Measurements from ENCODE around the gene KLK10. TPM values are rescaled to one million over a fixed set of nuclear protein-coding genes. Genes with fewer than 3 reads are reported as not detected.

KLK10 gene
- polyA plus RNA-seq, 1 experiment, result not detected

DNA sequence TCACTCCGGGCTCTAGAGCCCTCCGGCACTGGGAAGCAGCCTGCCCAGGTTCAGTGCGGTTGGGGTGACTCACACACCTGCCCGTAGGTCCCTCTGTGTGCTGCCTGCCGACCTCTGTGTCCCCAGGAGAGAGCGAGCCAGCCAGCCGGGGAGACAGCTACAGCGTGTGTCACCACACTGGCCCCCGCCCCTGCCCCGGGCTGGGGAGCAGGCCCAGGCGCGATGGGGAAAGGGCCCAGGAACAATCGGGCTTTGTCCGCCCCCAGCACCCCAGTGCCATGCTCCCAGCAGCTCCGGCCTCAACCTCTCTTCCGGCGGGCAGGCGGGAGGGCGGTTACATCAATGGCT, 50.1 kb downstream of the KLK10 start, which contains the start of gene KLK6:
Gene KLK6 (minus strand): TSS at position 179 of the 348 bp plus-strand sequence. CDS start 1,487 bp downstream, outside the sequence.
- H3K27ac ChIP-seq (ENCODE audit: low read depth, low read length), result no peak within 1 kb of the TSS
- H3K27me3 ChIP-seq (ENCODE audit: control insufficient read depth, insufficient read depth, low read length), result no peaks in the 10 kb centered on the region
- TF ChIP-seq, protein P1, sequence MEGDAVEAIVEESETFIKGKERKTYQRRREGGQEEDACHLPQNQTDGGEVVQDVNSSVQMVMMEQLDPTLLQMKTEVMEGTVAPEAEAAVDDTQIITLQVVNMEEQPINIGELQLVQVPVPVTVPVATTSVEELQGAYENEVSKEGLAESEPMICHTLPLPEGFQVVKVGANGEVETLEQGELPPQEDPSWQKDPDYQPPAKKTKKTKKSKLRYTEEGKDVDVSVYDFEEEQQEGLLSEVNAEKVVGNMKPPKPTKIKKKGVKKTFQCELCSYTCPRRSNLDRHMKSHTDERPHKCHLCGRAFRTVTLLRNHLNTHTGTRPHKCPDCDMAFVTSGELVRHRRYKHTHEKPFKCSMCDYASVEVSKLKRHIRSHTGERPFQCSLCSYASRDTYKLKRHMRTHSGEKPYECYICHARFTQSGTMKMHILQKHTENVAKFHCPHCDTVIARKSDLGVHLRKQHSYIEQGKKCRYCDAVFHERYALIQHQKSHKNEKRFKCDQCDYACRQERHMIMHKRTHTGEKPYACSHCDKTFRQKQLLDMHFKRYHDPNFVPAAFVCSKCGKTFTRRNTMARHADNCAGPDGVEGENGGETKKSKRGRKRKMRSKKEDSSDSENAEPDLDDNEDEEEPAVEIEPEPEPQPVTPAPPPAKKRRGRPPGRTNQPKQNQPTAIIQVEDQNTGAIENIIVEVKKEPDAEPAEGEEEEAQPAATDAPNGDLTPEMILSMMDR (IDR thresholded peaks at IDR 0.05; ENCODE audit: low read depth, low read length), result no peak
- peaks cover 5% of the 10 kb centered on the region; the same call in 1 of the 2 replicates for H3K9me3 ChIP-seq (ENCODE audit: control insufficient read depth, insufficient read depth, low read length)
- ChIA-PET CTCF (no interaction called here), POLR2A (no interaction called here)
- H3K4me3 ChIP-seq (ENCODE audit: low read depth, low read length), result no peak within 1 kb of the TSS
- no peak for DNase-seq (ENCODE audit: low read depth, low spot score)

DNA sequence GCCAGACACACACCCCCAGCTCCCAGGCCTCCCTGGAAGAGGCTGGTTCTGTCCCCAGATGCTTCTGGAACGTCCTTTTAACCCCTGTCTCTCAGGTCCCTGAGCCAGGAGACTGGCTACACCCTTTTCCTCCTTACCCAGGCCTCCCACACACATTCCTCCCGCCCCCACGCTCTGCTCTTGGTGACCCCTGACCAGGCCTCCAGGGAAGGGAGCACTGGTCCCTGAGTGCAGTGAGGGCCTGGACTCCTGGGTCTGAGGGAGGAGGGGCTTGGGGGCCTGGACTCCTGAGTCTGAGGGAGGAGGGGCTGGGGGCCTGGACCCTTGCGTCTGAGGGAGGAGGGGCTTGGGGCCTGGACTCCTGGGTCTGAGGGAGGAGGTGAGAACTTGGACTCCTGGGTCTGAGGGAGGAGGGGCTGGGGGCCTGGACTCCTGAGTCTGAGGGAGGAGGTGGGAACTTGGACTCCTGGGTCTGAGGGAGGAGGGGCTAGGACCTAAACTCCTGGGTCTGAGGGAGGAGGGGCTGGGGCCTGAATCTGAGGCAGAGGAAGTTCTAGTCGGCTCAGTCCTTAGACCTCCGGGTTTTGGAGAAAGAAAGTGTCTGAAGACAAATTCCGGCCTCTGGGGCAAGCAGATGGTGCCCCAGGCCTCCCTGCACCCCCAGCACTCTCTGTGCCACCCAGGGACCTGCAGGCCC, 50.6 kb downstream of the KLK10 start:
- Histone ChIP-seq H3K4me3 (ENCODE audit: low read depth, low read length) (no peak overlapping the region), H3K27me3 (ENCODE audit: control insufficient read depth, insufficient read depth, low read length) (no peaks in the 10 kb centered on the region), H3K9me3 (ENCODE audit: control insufficient read depth, insufficient read depth, low read length) (peaks cover 5% of the 10 kb centered on the region; the same call in 1 of the 2 replicates), H3K27ac (ENCODE audit: low read depth, low read length) (no peak overlapping the region)
- TF ChIP-seq, protein P1 (IDR thresholded peaks at IDR 0.05; ENCODE audit: low read depth, low read length), result no peak
- CTCF ChIA-PET, result no interaction called here
- POLR2A ChIA-PET, result no interaction called here
- no peak for DNase-seq (ENCODE audit: low read depth, low spot score)

DNA sequence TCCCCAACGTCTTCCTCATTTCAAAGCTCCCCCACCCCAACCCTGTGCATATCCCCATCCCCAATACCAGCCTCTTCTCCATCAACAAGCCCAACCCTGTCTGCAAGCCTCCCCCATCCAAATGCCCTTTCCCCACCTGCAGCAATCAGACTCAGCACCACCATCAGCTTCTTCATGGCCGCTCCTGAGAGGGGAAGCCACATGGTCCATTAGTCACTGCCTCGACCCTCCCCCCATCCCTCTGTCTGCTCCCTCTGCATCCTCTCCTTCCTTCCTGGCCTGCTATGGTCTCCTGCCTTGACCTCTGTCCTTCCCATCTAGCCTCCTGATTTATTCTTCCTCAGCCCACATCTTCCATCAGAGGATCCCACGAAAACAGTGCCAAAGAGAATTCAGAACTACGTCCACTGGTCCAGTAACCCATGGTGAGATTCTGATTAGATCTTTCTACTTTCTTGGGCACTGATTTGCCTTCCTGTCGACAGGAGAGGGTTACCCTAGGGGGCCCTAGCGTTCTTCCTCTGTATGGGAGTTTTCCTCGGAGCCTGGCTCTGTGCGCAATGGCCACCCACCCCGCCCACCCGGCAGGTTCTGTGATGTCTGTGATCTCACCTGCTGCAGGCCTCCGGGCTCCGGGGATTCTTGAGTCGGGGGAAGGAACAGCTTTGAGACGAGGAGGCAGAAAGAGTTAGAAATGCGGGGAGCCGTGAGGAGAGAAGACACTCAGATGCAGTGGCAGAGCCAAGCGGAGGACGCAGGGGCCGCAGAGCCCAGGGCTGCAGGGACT, 51.4 kb downstream of the KLK10 start:
- POLR2A ChIA-PET, result no interaction called here
- CTCF ChIA-PET, result no interaction called here
- TF ChIP-seq, protein P1 (IDR thresholded peaks at IDR 0.05; ENCODE audit: low read depth, low read length), result no peak
- no peaks in the 10 kb centered on the region for H3K27me3 ChIP-seq (ENCODE audit: control insufficient read depth, insufficient read depth, low read length)
- H3K27ac ChIP-seq (ENCODE audit: low read depth, low read length), result no peak overlapping the region
- peaks cover 5% of the 10 kb centered on the region; the same call in 1 of the 2 replicates for H3K9me3 ChIP-seq (ENCODE audit: control insufficient read depth, insufficient read depth, low read length)
- no peak overlapping the region for H3K4me3 ChIP-seq (ENCODE audit: low read depth, low read length)
- DNase-seq (ENCODE audit: low read depth, low spot score), result no peak

DNA sequence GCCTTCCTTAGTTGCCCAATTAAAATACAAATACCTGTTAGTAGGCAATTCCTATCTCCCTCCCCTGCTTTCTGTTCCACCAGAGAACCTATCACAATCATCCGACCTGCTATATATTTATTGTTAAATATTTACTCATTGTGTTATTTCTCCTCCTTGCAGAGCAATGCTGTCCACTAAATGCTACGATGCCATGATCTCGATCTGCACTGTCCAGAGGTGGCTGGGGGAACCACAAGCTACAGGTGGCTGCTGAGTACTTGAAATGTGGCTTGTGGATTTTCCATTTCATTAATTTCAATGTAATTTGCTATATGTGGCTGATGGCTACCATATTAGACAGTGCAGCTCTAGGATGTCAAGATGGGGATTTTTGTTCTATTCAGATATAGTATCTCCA, 55.2 kb downstream of the KLK10 start:
- no peaks in the 10 kb centered on the region for H3K27me3 ChIP-seq (ENCODE audit: control insufficient read depth, insufficient read depth, low read length)
- no peak overlapping the region for H3K4me3 ChIP-seq (ENCODE audit: low read depth, low read length)
- no peak for DNase-seq (ENCODE audit: low read depth, low spot score)
- ChIA-PET POLR2A (no interaction called here), CTCF (no interaction called here)
- no peak overlapping the region for H3K27ac ChIP-seq (ENCODE audit: low read depth, low read length)
- TF ChIP-seq, protein P1 (IDR thresholded peaks at IDR 0.05; ENCODE audit: low read depth, low read length), result no peak
- peaks cover 1% of the 10 kb centered on the region; the same call in 1 of the 2 replicates for H3K9me3 ChIP-seq (ENCODE audit: control insufficient read depth, insufficient read depth, low read length)

- TF ChIP-seq, protein P1 (IDR thresholded peaks at IDR 0.05; ENCODE audit: low read depth, low read length), result no peak
- POLR2A ChIA-PET, result no interaction called here
Observed at GRCh38 chr19:50963381-50963780, 56.1 kb downstream of the KLK10 start.

More at GRCh38 chr19:50963381-50963780, 56.1 kb downstream of the KLK10 start:
- H3K27me3 ChIP-seq (ENCODE audit: control insufficient read depth, insufficient read depth, low read length), result no peaks in the 10 kb centered on the region
- CTCF ChIA-PET, result no interaction called here
- H3K9me3 ChIP-seq (ENCODE audit: control insufficient read depth, insufficient read depth, low read length), result peaks cover 4% of the 10 kb centered on the region
- H3K4me3 ChIP-seq (ENCODE audit: low read depth, low read length), result no peak overlapping the region
- DNase-seq (ENCODE audit: low read depth, low spot score), result no peak
- no peak overlapping the region for H3K27ac ChIP-seq (ENCODE audit: low read depth, low read length)
